NCI-H446 (cell line): ENCODE measurements around the gene L1TD1.
"Not testable (repeated sequence)": the region's sequence is repeated elsewhere in the genome, so short reads cannot be mapped to it uniquely, and the experiment has no call there.

Experiments used
- DNase-seq, 2 experiments: peaks; one replicate each; lab custom pipeline; 2025; lab: John Stamatoyannopoulos, UW

L1TD1 gene

GRCh38 chr1:62207187-62207586, 12.5 kb downstream of the L1TD1 start:
- no peak for DNase-seq

GRCh38 chr1:62208087-62208486, 13.4 kb downstream of the L1TD1 start:
- no peak for DNase-seq

- DNase-seq, result no peak
Measured at GRCh38 chr1:62208970-62209369, 14.3 kb downstream of the L1TD1 start.

GRCh38 chr1:62209931-62210595, 15.4 kb downstream of the L1TD1 start:
- no peak for DNase-seq

GRCh38 chr1:62210960-62211359, 16.3 kb downstream of the L1TD1 start:
- DNase-seq, result no peak

- no peak for DNase-seq
Measured at GRCh38 chr1:62212411-62212810, 17.8 kb downstream of the L1TD1 start.

- DNase-seq, result no peak
Measured at GRCh38 chr1:62213075-62213914, 18.6 kb downstream of the L1TD1 start.

- no peak for DNase-seq
Measured at GRCh38 chr1:62218604-62219003, 24.0 kb downstream of the L1TD1 start.

GRCh38 chr1:62220456-62220855, 25.8 kb downstream of the L1TD1 start:
- not testable (repeated sequence) for DNase-seq

- DNase-seq, result no peak
Measured at GRCh38 chr1:62221171-62221570, 26.5 kb downstream of the L1TD1 start.

GRCh38 chr1:62222321-62222720, 27.7 kb downstream of the L1TD1 start:
- DNase-seq, result no peak

- DNase-seq, result no peak
Measured at GRCh38 chr1:62224182-62224581, 29.5 kb downstream of the L1TD1 start.

GRCh38 chr1:62227496-62227895, 32.8 kb downstream of the L1TD1 start:
- no peak for DNase-seq

- no peak for DNase-seq
Measured at GRCh38 chr1:62228136-62228882, 33.7 kb downstream of the L1TD1 start.

GRCh38 chr1:62228883-62229187, 34.2 kb downstream of the L1TD1 start:
- DNase-seq, result no peak

- DNase-seq, result no peak
Measured at GRCh38 chr1:62229468-62229867, 34.8 kb downstream of the L1TD1 start.

- DNase-seq, result no peak
Measured at GRCh38 chr1:62229932-62230331, 35.3 kb downstream of the L1TD1 start.

- DNase-seq, result no peak
Measured at GRCh38 chr1:62230718-62231117, 36.1 kb downstream of the L1TD1 start.

- no peak for DNase-seq
Measured at GRCh38 chr1:62232871-62233278, 38.2 kb downstream of the L1TD1 start.

GRCh38 chr1:62233926-62234450, 39.3 kb downstream of the L1TD1 start:
- no peak for DNase-seq

GRCh38 chr1:62234688-62235087, 40.0 kb downstream of the L1TD1 start:
- no peak for DNase-seq

- no peak for DNase-seq
Measured at GRCh38 chr1:62235576-62235975, 40.9 kb downstream of the L1TD1 start.

- no peak for DNase-seq
Measured at GRCh38 chr1:62237361-62237760, 42.7 kb downstream of the L1TD1 start.
